ENCODE data around the gene RAC2.

RAC2 gene

GRCh38 chr22:37273126-37273845 is 29.2 kb upstream of the RAC2 start:
- Histone ChIP-seq H3K9me2 (replicated peaks; ENCODE audit: insufficient read depth, low read length) (no peaks in the 10 kb centered on the region), H3K4me3 (ENCODE audit: low read length) (no peak overlapping the region), H3K9me3 (replicated peaks; ENCODE audit: insufficient read depth, low read length) (no peaks in the 10 kb centered on the region), H3K9ac (ENCODE audit: low read length) (no peak overlapping the region), H3K4me1 (ENCODE audit: low read length) (no peaks in the 10 kb centered on the region), H3K27me3 (replicated peaks; ENCODE audit: insufficient read depth, low read length) (0 out of 2 replicates have a peak, but pooled peaks cover 11% of the 10 kb centered on the region), H3K79me2 (ENCODE audit: low read length) (no peaks in the 10 kb centered on the region), H3K27ac (ENCODE audit: low read length) (no peak overlapping the region), H3K4me2 (ENCODE audit: low read depth, low read length) (no peak overlapping the region), H4K20me1 (ENCODE audit: insufficient read depth, low read length) (no peaks in the 10 kb centered on the region), H2AFZ (ENCODE audit: low read length) (no peak overlapping the region), H3K36me3 (replicated peaks; ENCODE audit: insufficient read depth, low read length) (no peaks in the 10 kb centered on the region), H3F3A (ENCODE audit: insufficient read depth, low read length) (no peaks in the 10 kb centered on the region)
- DNase-seq = no peak
- TF ChIP-seq, protein P1, sequence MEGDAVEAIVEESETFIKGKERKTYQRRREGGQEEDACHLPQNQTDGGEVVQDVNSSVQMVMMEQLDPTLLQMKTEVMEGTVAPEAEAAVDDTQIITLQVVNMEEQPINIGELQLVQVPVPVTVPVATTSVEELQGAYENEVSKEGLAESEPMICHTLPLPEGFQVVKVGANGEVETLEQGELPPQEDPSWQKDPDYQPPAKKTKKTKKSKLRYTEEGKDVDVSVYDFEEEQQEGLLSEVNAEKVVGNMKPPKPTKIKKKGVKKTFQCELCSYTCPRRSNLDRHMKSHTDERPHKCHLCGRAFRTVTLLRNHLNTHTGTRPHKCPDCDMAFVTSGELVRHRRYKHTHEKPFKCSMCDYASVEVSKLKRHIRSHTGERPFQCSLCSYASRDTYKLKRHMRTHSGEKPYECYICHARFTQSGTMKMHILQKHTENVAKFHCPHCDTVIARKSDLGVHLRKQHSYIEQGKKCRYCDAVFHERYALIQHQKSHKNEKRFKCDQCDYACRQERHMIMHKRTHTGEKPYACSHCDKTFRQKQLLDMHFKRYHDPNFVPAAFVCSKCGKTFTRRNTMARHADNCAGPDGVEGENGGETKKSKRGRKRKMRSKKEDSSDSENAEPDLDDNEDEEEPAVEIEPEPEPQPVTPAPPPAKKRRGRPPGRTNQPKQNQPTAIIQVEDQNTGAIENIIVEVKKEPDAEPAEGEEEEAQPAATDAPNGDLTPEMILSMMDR (IDR thresholded peaks at IDR 0.05; ENCODE audit: low read length) = no peak
- TF ChIP-seq EZH2 (optimal IDR thresholded peaks at IDR 0.05; ENCODE audit: low read depth, low read length) (no peak), EZH2phosphoT487 (IDR thresholded peaks at IDR 0.05; ENCODE audit: low read length) (no peak)

DNA sequence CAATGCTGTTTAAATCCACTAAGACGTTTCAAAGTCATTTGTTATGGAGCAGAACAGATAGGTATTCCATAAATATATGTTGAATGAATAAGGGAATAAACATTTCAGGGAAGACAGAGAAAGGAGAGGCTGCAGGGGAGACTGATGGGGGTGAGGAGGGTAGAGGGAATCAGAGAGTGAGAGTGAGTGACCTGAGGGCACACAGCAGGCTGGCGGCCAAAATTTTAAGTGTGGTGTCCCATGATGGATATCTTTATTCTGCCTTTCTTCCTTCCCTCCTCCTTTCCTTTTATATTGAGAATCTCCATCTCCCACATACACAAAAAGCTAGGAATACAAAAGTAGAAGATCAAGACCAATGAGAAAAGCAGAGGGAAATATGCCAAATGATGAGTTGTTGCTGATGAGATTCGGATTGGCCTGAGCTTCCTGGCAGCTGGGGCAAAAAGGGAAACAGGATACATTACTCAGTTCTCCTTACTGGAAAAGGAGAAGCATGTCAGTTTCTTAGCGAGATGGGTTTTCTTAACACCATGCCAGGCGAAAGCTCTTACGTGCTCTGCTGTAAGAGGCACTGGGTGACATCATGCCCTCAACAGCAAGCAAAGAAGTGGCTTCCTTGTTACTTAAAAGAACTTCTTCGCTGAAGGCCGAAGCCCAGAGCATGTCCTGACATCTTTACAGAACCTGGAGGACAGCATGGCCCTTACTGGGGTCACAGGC is 27.0 kb upstream of the RAC2 start:
- H3K79me2 ChIP-seq (ENCODE audit: low read length) = no peaks in the 10 kb centered on the region
- no peak overlapping the region for H3K9ac ChIP-seq (ENCODE audit: low read length)
- 0 out of 2 replicates have a peak, but pooled peaks cover 11% of the 10 kb centered on the region for H3K27me3 ChIP-seq (replicated peaks; ENCODE audit: insufficient read depth, low read length)
- H3F3A ChIP-seq (ENCODE audit: insufficient read depth, low read length) = peaks cover 7% of the 10 kb centered on the region; the same call in 1 of the 2 replicates
- DNase-seq = no peak
- H3K4me3 ChIP-seq (ENCODE audit: low read length) = no peak overlapping the region
- H3K36me3 ChIP-seq (replicated peaks; ENCODE audit: insufficient read depth, low read length) = no peaks in the 10 kb centered on the region
- H3K4me1 ChIP-seq (ENCODE audit: low read length) = peaks cover 12% of the 10 kb centered on the region
- no peaks in the 10 kb centered on the region for H3K9me3 ChIP-seq (replicated peaks; ENCODE audit: insufficient read depth, low read length)
- H2AFZ ChIP-seq (ENCODE audit: low read length) = no peak overlapping the region
- no peak overlapping the region for H3K4me2 ChIP-seq (ENCODE audit: low read depth, low read length)
- TF ChIP-seq EZH2 (optimal IDR thresholded peaks at IDR 0.05; ENCODE audit: low read depth, low read length) (no peak), EZH2phosphoT487 (IDR thresholded peaks at IDR 0.05; ENCODE audit: low read length) (no peak)
- TF ChIP-seq, protein P1 (IDR thresholded peaks at IDR 0.05; ENCODE audit: low read length) = no peak
- no peak overlapping the region for H3K27ac ChIP-seq (ENCODE audit: low read length)
- H3K9me2 ChIP-seq (replicated peaks; ENCODE audit: insufficient read depth, low read length) = no peaks in the 10 kb centered on the region
- no peaks in the 10 kb centered on the region for H4K20me1 ChIP-seq (ENCODE audit: insufficient read depth, low read length)

DNA sequence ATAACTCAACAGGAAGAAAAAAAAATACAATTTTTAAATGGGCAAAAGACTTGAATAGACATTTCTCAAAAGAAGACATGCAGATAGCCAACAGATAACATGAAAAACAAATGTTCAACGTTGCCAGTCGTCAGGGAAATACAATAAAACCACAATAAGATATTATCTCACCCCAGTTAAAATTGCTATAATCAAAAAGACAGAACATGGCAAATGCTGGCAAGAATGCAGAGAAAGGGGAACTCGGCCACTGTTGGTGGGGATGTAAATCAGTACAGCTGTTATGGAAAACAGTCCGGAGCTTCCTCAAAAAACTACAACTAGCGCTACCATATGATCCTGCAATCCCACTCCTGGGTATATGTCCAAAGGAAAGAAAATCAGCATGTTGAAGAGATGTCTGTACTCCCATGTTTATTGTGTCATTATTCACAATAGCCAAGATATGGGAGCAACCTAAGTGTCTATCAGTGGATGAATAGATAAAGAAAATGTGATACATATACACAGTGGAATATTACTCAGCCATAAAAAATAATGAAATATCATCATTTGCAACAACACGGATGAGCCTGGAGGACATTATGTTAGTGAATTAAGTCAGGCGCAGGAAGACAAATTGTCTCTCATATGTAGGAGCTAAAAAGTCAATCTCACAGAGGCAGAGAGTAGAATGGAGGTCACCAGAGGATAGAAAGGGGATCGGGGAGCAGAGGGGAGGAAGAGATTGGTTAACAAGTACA is 26.0 kb upstream of the RAC2 start:
- Histone ChIP-seq H3K79me2 (ENCODE audit: low read length) (no peaks in the 10 kb centered on the region), H3K36me3 (replicated peaks; ENCODE audit: insufficient read depth, low read length) (no peaks in the 10 kb centered on the region), H4K20me1 (ENCODE audit: insufficient read depth, low read length) (no peaks in the 10 kb centered on the region), H3K9me2 (replicated peaks; ENCODE audit: insufficient read depth, low read length) (no peaks in the 10 kb centered on the region), H3K4me3 (ENCODE audit: low read length) (no peak overlapping the region), H3K27me3 (replicated peaks; ENCODE audit: insufficient read depth, low read length) (0 out of 2 replicates have a peak, but pooled peaks cover 11% of the 10 kb centered on the region), H3K4me2 (ENCODE audit: low read depth, low read length) (no peak overlapping the region), H3F3A (ENCODE audit: insufficient read depth, low read length) (peaks cover 11% of the 10 kb centered on the region; the same call in 1 of the 2 replicates), H3K9ac (ENCODE audit: low read length) (no peak overlapping the region), H3K4me1 (ENCODE audit: low read length) (peaks cover 18% of the 10 kb centered on the region), H2AFZ (ENCODE audit: low read length) (no peak overlapping the region), H3K27ac (ENCODE audit: low read length) (no peak overlapping the region), H3K9me3 (replicated peaks; ENCODE audit: insufficient read depth, low read length) (no peaks in the 10 kb centered on the region)
- TF ChIP-seq EZH2phosphoT487 (IDR thresholded peaks at IDR 0.05; ENCODE audit: low read length) (no peak), EZH2 (optimal IDR thresholded peaks at IDR 0.05; ENCODE audit: low read depth, low read length) (no peak)
- TF ChIP-seq, protein P1 (IDR thresholded peaks at IDR 0.05; ENCODE audit: low read length) = no peak
- DNase-seq = no peak

Measured in MM.1S (cell line).